Spleen (tissue), 7 donors: ENCODE measurements around the gene E2F3.

Experiments used
- POLR2A ChIP-seq, 3 donors: fragments of 450-650 bp; IDR thresholded peaks; one replicate each; pipeline ENCODE4 v1.5.1; 2017; ENCODE audit warnings: antibody characterized with exemption in 3 of 3, mild to moderate bottlenecking in 1 of 3
- POLR2AphosphoS5 ChIP-seq, 3 donors: sonication (generic); formaldehyde crosslinking; IDR thresholded peaks; one replicate each; pipeline ENCODE4 v1.5.1; 2017; ENCODE audit warnings: antibody characterized with exemption in 3 of 3
- TF ChIP-seq, protein P1 (sequence below), 11 experiments: fragments of 200-600 bp in 7 of 11; fragments of 450-650 bp in 4 of 11; sonication (generic) in 4 of 11; IDR thresholded peaks in 8 of 11; conservative IDR thresholded peaks in 3 of 11; 1 replicate in 7 of 11; 2 replicates in 4 of 11; pipeline versions ENCODE4 v1.4.0 to v1.8.0; 2016 to 2021; ENCODE audit warnings: antibody characterized with exemption in 11 of 11, inconsistent platforms in 4 of 11, mild to moderate bottlenecking in 1 of 11
- donor health status: DM: no; HTN: no; CAD: no; lungs with moderate emphysema.
- donor health status: DM: no; HTN: no; CAD: no.
- donor health status: DM: no; HTN: no; CAD: no.

DNA sequence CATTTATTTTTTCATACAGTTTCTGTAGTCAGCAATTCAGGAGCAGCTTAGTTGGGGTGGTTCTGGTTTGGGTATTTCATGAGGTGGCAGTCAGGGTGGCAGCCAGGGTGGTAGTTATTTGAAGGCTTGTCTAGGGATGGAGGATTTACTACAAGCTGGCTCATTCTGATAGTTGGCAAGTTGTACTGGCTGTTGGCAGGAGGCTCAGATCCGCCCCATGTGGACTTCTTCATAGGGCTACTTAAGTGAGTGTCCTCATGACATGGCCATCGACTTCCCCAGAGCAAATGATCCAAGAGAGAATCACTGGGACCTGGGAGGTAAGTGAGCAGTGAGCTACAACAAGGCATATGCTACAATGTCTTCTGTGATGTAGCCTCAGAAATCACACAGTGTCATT, 110.2 kb downstream of the E2F3 start:
- TF ChIP-seq, protein P1, sequence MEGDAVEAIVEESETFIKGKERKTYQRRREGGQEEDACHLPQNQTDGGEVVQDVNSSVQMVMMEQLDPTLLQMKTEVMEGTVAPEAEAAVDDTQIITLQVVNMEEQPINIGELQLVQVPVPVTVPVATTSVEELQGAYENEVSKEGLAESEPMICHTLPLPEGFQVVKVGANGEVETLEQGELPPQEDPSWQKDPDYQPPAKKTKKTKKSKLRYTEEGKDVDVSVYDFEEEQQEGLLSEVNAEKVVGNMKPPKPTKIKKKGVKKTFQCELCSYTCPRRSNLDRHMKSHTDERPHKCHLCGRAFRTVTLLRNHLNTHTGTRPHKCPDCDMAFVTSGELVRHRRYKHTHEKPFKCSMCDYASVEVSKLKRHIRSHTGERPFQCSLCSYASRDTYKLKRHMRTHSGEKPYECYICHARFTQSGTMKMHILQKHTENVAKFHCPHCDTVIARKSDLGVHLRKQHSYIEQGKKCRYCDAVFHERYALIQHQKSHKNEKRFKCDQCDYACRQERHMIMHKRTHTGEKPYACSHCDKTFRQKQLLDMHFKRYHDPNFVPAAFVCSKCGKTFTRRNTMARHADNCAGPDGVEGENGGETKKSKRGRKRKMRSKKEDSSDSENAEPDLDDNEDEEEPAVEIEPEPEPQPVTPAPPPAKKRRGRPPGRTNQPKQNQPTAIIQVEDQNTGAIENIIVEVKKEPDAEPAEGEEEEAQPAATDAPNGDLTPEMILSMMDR (IDR thresholded peaks at IDR 0.05 in 8 of 11, conservative IDR thresholded peaks at IDR 0.05 in 3 of 11), result no peak
- no peak for TF ChIP-seq POLR2AphosphoS5 (IDR thresholded peaks at IDR 0.05)
- no peak for TF ChIP-seq POLR2A (IDR thresholded peaks at IDR 0.05)
